Right lobe of liver (tissue), 4 donors: Measurements from ENCODE around the gene PRKCZ.

Experiments
- CTCF ChIP-seq, 4 donors: fragments of 200-600 bp in 3 of 4; fragments of 450-650 bp in 1 of 4; IDR thresholded peaks; one replicate each; pipeline versions ENCODE4 v1.5.1 to v1.8.0; 2016 to 2022; ENCODE audit warnings: antibody characterized with exemption in 4 of 4, mild to moderate bottlenecking in 2 of 4
- POLR2A ChIP-seq: fragments of 450-650 bp; IDR thresholded peaks from one replicate; pipeline ENCODE4 v1.6.1; 2017; ENCODE audit warnings: antibody characterized with exemption, mild to moderate bottlenecking
- donor health status: DM: no; HTN: no; CAD: no.
- donor health status: DM: no; HTN: no; CAD: no.
- donor health status: DM: no; HTN: yes; CAD: no.

GRCh38 chr1:2037314-2037979 is 12.8 kb upstream of the PRKCZ start:
- no peak for TF ChIP-seq POLR2A
- TF ChIP-seq CTCF (IDR thresholded peaks at IDR 0.05) = no peak
